Measurements from ENCODE around the gene PRKCB. TPM values are rescaled to one million over a fixed set of nuclear protein-coding genes. Genes with fewer than 3 reads are reported as not detected.

Gene PRKCB
- total RNA-seq, 1 donor from 2014 or later = 24.1 TPM

DNA sequence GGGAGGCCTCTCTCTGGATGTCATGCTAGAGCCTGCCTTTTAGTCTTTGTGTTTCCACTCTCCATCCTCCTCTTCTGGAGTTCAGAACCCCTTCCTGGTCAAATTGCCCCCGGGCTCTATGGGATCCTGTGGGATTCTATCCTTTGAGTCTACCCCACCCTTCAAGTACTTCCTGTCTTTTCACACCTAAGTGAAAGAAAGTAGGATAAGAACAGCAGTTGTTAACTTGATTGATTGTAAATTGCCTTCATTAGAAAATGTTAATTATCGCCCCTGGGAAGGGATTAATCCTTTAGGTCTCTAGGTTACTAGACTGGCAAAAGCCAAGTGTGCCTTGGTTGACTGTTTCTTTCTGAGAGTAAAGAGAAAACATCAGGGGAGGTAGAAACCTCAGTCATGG, 30.1 kb downstream of the PRKCB start:
- DNase-seq (no peak), ATAC-seq (no peak)
- no peaks in the 10 kb centered on the region for H3K27me3 ChIP-seq (ENCODE audit: low read depth)
- no peaks in the 10 kb centered on the region for H3K9me3 ChIP-seq
- intact Hi-C loops (cut with DNase I) = no loop called here
- peaks cover 22% of the 10 kb centered on the region for H3K4me1 ChIP-seq
- no peak overlapping the region for H3K4me3 ChIP-seq
- no peak for TF ChIP-seq CTCF (IDR thresholded peaks at IDR 0.05)
- H3K36me3 ChIP-seq = no peaks in the 10 kb centered on the region
- no peak overlapping the region for H3K27ac ChIP-seq

DNA sequence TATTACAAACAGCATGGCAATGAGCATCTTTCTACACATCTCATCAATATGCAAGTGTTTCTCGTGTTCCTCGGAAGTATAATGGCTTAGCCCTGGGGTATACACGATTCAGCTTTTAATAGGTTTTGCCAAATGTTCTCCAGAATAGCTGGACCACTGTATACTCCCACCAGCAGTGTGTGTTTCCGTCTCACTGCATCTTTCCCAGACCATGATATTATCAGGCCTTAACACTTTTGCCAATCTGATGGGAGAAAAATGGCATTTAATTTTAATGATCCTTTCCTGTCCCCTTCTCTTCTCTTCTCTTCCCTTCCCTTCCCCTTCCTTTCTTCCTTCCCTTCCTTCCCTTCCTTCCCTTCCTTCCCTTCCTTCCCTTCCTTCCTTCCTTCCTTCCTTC, 30.8 kb downstream of the PRKCB start:
- no peaks in the 10 kb centered on the region for H3K36me3 ChIP-seq
- peaks cover 22% of the 10 kb centered on the region for H3K4me1 ChIP-seq
- DNase-seq (no peak), ATAC-seq (no peak)
- no peaks in the 10 kb centered on the region for H3K9me3 ChIP-seq
- TF ChIP-seq CTCF (IDR thresholded peaks at IDR 0.05) = no peak
- H3K4me3 ChIP-seq = no peak overlapping the region
- no peak overlapping the region for H3K27ac ChIP-seq
- intact Hi-C loops (cut with DNase I) = no loop called here
- no peaks in the 10 kb centered on the region for H3K27me3 ChIP-seq (ENCODE audit: low read depth)

- TF ChIP-seq CTCF (IDR thresholded peaks at IDR 0.05) = no peak
- no peaks in the 10 kb centered on the region for H3K36me3 ChIP-seq
- no peak overlapping the region for H3K27ac ChIP-seq
- H3K27me3 ChIP-seq (ENCODE audit: low read depth) = no peaks in the 10 kb centered on the region
- no peak for DNase-seq
- intact Hi-C loops (cut with DNase I) = no loop called here
- peaks cover 28% of the 10 kb centered on the region for H3K4me1 ChIP-seq
- H3K4me3 ChIP-seq = no peak overlapping the region
- no peaks in the 10 kb centered on the region for H3K9me3 ChIP-seq
- ATAC-seq = no peak
These were observed 31.8 kb downstream of the PRKCB start for GRCh38 chr16:23867566-23867965.

DNA sequence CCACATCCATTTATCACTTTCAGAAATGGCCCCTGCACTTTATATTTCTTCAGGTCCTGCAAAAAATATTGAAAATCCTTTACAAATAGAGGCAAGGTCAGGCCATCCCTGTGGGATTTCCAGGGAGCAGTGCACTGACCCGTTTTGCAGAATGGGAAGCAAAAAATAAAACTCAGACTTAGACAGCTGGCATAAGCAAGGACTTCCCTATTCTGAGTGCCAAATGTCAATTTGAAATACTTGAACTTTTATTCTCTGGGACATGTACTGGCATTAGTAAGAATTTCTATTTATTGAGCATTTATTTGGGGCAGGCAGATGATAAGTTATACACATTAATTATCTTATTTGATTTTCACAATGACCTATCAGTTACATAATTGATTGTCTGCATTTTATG, 32.4 kb downstream of the PRKCB start:
- TF ChIP-seq CTCF (IDR thresholded peaks at IDR 0.05) = no peak
- H3K4me1 ChIP-seq = peaks cover 28% of the 10 kb centered on the region
- H3K4me3 ChIP-seq = no peak overlapping the region
- H3K36me3 ChIP-seq = no peaks in the 10 kb centered on the region
- ATAC-seq = no peak
- H3K9me3 ChIP-seq = no peaks in the 10 kb centered on the region
- H3K27me3 ChIP-seq (ENCODE audit: low read depth) = no peaks in the 10 kb centered on the region
- intact Hi-C loops (cut with DNase I) = no loop called here
- DNase-seq = no peak
- no peak overlapping the region for H3K27ac ChIP-seq

DNA sequence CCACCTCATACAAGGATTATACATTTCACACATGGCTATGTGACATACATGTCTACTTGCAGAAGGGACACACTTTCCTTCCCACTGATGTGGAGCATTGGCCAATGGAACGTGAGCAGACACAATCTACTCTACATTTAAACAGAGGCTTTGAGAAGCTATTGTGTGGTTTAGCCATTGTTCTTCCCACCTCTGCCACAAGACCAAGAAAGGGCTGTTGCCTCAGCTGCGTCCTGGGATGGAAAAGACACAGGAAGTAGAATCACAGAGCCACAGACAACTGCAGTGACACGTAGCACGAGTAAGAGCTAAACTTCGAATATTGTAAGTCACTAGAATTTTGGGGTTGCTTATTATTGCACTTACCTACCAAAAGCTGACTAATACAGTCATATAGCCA, 33.3 kb downstream of the PRKCB start:
- TF ChIP-seq CTCF (IDR thresholded peaks at IDR 0.05) = no peak
- no peaks in the 10 kb centered on the region for H3K36me3 ChIP-seq
- H3K4me3 ChIP-seq = no peak overlapping the region
- intact Hi-C loops (cut with DNase I) = no loop called here
- ATAC-seq (no peak), DNase-seq (no peak)
- H3K27me3 ChIP-seq (ENCODE audit: low read depth) = no peaks in the 10 kb centered on the region
- H3K9me3 ChIP-seq = no peaks in the 10 kb centered on the region
- H3K4me1 ChIP-seq = peaks cover 23% of the 10 kb centered on the region
- H3K27ac ChIP-seq = no peak overlapping the region

- DNase-seq = no peak
- Histone ChIP-seq H3K9me3 (no peaks in the 10 kb centered on the region), H3K4me3 (no peak overlapping the region), H3K4me1 (peaks cover 16% of the 10 kb centered on the region), H3K27ac (no peak overlapping the region), H3K27me3 (ENCODE audit: low read depth) (no peaks in the 10 kb centered on the region), H3K36me3 (no peaks in the 10 kb centered on the region)
- intact Hi-C loops (cut with DNase I) = no loop called here
- ATAC-seq = no peak
- no peak for TF ChIP-seq CTCF (IDR thresholded peaks at IDR 0.05)
These were observed 36.1 kb downstream of the PRKCB start for GRCh38 chr16:23871924-23872323.
